CD4-positive, alpha-beta T cell treated with Interleukin-12 subunit alpha and Interleukin-12 subunit beta, for 1 hour (primary cell): ENCODE data around the gene UCN3.
"Not testable (repeated sequence)": the region's sequence is repeated elsewhere in the genome, so short reads cannot be mapped to it uniquely, and the experiment has no call there.

Source experiments
- DNase-seq: peaks from one replicate; pipeline ENCODE4 v3.0.0-alpha.2; 2020

Gene UCN3

GRCh38 chr10:5369362-5370158 is 4.8 kb downstream of the UCN3 start:
- no peak for DNase-seq

- no peak for DNase-seq
Measured at GRCh38 chr10:5370493-5371352, 6.0 kb downstream of the UCN3 start.

- DNase-seq: no peak
Measured at GRCh38 chr10:5373307-5373706, 8.5 kb downstream of the UCN3 start.

GRCh38 chr10:5373891-5374611 is 9.3 kb downstream of the UCN3 start:
- DNase-seq: no peak

- no peak for DNase-seq
Measured at GRCh38 chr10:5376450-5376849, 11.7 kb downstream of the UCN3 start.

GRCh38 chr10:5379202-5379601 is 14.4 kb downstream of the UCN3 start:
- DNase-seq: not testable (repeated sequence)

GRCh38 chr10:5380395-5380794 is 15.6 kb downstream of the UCN3 start:
- not testable (repeated sequence) for DNase-seq

GRCh38 chr10:5381187-5381586 is 16.4 kb downstream of the UCN3 start:
- no peak for DNase-seq

- DNase-seq: no peak
Measured at GRCh38 chr10:5385224-5385623, 20.5 kb downstream of the UCN3 start.

GRCh38 chr10:5387169-5387568 is 22.4 kb downstream of the UCN3 start:
- no peak for DNase-seq

- DNase-seq: no peak
Measured at GRCh38 chr10:5390607-5391205, 25.9 kb downstream of the UCN3 start.

- no peak for DNase-seq
Measured at GRCh38 chr10:5391790-5392189, 27.0 kb downstream of the UCN3 start.

GRCh38 chr10:5393529-5393928 is 28.8 kb downstream of the UCN3 start:
- no peak for DNase-seq

- no peak for DNase-seq
Measured at GRCh38 chr10:5395168-5395567, 30.4 kb downstream of the UCN3 start.

GRCh38 chr10:5396556-5397300 is 32.0 kb downstream of the UCN3 start:
- DNase-seq: no peak

GRCh38 chr10:5399332-5399731 is 34.6 kb downstream of the UCN3 start:
- DNase-seq: no peak

GRCh38 chr10:5400468-5401240 is 35.9 kb downstream of the UCN3 start:
- no peak for DNase-seq

GRCh38 chr10:5402798-5403197 is 38.0 kb downstream of the UCN3 start:
- no peak for DNase-seq

- no peak for DNase-seq
Measured at GRCh38 chr10:5404208-5405041, 39.7 kb downstream of the UCN3 start, which contains the start of gene TUBAL3. Gene TUBAL3 (minus strand): TSS chr10:5404828. CDS start chr10:5404792, 36 bp downstream.

GRCh38 chr10:5406918-5407317 is 42.2 kb downstream of the UCN3 start:
- no peak for DNase-seq
